Skin of body (tissue), 3 donors: Measurements from ENCODE around the gene SP5. TPM values are rescaled to one million over a fixed set of nuclear protein-coding genes. Genes with fewer than 3 reads are reported as not detected.
A peak's percentile ranks its signal among the peaks of the same experiment; 100 is the strongest.
"Not testable (repeated sequence)": the region's sequence is repeated elsewhere in the genome, so short reads cannot be mapped to it uniquely, and the experiment has no call there.

Experiments used
- DNase-seq: peaks from one replicate; lab custom pipeline; 2025; lab: John Stamatoyannopoulos, UW
- small RNA-seq: library from RNA; depleted of rRNA; stranded (forward); fragments of <200 nt; gene quantifications from one replicate; pipeline ENCODE3, GENCODE V24; 2014; ENCODE audit warnings: low replicate concordance
- total RNA-seq: library from RNA; depleted of rRNA; stranded (reverse); fragments of >200 nt; gene quantifications from one replicate; pipeline ENCODE4 v1.2.3, GENCODE V29; 2014

Gene SP5
- total RNA-seq, 1 donor from 2014 or later, result 1.8 TPM

DNA sequence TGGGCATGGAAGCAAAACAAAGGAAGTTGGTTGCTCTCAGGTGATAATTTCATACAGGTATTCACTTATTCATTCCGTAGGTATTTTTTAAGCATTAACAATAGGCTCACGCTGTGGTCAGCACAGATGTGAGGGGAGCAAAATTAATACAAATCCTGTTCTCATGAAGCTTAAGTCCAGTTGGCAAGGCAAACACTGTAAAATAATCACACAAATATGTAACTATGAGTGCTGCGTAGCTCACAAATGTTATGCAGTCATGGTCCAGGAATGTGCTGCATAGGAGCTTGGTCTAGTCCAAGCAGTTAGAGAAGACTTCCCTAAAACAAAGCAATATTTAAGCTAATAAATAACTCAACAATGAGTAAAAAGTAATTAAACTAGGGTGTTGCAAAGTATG is 23.9 kb downstream of the SP5 start:
- DNase-seq, result peak; percentile 65

GRCh38 chr2:170739507-170740046 is 24.4 kb downstream of the SP5 start:
- no peak for DNase-seq

DNA sequence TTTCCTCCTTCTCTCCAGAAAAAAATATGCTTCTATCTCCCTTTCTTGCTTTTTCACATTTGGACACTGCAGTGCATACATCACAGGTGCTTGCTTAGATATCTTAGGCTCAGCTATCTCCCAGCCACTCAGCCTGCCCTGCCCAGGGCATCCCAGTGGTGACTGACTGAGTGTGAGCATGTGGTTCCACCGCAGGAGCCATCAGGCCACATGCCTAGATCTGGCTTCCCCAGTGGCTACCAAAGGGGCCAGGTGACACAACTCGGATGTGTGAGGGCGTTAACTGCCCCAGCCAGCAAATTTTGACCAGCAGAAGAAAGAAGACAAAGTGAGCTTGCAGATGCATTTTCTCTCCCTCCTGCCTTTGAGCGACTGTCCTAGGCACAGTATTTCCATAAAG is 25.5 kb downstream of the SP5 start:
- DNase-seq, result no peak

GRCh38 chr2:170742000-170742399 is 26.9 kb downstream of the SP5 start:
- no peak for DNase-seq

- no peak for DNase-seq
These were observed 27.9 kb downstream of the SP5 start for GRCh38 chr2:170742896-170743529.

DNA sequence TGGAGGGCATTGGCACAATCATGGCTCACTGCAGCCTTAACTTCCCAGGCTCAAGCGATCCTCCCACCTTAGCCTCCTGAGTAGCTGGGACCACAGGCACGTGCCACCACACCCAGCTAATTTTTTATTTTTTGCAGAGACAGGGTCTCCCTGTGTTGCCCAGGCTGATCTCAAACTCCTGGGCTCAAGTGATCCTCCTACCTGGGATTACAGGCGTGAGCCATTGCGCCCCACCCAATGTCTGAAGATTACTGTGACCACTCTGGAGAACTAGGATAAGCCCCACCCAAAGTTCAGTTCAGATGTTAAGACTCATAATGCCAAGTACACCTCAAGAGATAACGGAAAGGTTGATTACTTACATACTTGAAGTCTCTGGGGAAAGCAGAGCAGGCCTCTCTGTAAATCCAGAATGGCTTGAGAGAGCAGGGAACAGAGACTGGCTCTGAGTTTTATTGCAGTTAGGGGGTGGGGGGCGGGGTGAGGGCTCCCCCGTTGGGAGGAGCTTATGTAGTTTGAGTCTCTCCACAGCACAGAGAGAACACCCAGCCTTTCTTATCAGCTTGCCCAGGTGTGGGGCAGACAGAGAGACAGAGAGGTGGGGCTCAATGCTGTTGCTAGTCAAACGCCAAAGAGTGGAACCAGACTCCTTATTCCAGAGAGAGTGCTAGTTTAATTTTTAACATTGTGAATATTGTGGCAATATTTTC is 28.5 kb downstream of the SP5 start:
- no peak for DNase-seq

DNA sequence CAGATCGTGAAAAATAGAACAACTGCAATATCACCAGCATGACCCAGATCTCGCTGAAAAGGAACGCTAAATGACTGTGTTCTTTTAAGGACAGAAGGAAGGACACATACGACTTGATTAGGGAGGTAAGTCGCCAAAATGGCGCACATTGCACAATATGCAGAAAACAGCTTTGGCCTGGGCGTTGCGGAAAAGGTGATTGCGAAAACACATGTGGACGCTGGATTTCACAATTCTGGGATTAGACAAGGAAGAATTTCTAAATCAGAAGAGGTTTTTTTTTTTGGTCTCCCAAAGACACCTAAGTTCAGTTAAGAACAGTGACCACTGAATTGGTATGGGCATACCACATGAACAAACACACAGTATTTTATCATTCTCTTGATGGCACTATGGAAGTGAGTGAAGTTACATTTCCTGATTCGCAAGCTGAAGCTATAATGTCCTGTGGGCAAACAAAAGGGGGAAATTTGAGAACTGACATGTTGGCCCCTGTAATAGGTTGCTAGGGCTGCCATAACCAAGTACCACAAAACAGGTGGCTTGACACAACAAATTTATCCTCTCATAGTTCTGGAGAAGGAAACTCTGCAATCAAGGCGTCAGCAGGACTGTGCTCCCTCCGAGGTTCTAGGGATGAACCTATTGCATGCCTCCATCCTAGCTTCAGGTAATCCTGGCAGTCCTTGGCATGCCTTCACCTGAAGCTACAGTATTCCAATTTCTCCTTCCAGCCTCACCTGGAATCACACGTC is 29.3 kb downstream of the SP5 start:
- no peak for DNase-seq

DNA sequence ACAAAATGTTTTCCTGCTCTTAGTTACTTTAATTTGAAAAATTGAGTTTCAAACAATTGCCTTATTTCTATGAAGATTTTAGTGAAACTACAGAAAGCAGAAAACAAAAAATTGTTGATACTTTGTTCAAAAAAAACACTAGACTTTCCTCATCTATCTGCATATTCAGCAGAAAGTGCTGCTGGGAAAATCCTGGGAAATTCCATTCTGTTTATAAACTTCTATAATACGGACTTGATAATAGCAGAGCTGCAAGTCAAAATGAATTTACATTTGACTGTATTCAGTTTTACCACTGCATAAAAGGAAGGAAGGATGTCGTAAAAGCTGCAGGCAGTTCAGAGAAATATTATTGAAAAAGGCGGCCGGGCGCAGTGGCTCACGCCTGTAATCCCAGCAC is 30.2 kb downstream of the SP5 start:
- DNase-seq, result no peak

- DNase-seq, result no peak
These were observed 32.8 kb downstream of the SP5 start for GRCh38 chr2:170747921-170748320.

- not testable (repeated sequence) for DNase-seq
These were observed 36.4 kb downstream of the SP5 start for GRCh38 chr2:170751555-170751954.

GRCh38 chr2:170761572-170761971 is 46.4 kb downstream of the SP5 start:
- DNase-seq, result no peak

DNA sequence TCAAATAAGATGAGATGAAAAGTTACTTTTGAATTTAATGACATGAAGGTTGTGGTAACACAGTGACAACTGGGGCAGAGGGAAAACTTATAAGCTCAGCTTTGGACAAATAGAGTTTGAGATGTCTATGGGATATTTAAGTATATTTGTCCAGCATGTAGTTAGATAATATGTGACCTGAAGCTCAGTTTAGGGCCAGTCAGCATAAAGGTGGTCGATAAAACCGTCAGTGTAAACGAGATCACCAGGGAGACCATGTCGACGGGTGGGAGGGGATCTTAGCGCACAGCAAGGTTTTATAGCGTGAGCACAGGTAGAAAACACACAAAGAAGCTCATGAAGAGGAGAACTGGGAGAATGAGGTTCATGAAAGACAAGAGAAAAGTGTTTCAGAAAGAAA is 47.6 kb downstream of the SP5 start:
- DNase-seq, result no peak

- no peak for DNase-seq
These were observed 48.1 kb downstream of the SP5 start for GRCh38 chr2:170763232-170763631.

- DNase-seq, result no peak
These were observed 49.7 kb downstream of the SP5 start for GRCh38 chr2:170764880-170765261.

DNA sequence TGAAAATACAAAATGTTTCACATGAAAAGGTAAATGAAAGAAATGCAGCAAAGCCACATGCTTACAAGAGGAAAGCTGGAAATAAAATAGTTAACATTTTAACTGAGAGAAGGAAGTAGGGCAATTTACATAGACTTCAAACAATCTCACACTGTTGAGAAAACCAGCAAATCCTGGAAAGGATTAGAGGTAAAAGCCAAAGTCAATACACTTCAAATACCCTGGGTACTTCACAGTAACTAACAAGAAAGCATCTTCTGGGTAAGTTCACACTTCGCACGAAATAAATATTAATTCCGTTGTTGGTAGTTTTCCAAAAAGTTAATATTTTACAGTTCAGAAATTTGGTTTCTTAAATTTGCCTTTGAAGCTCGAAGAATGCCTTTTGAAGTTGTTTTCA is 51.6 kb downstream of the SP5 start:
- no peak for DNase-seq

Small RNAs within 50 kb of the gene (small RNA-seq; reads per million reads assigned to genes)
- gene RF02271, result not detected

Other genes with a start within 250 kb of the SP5 start
- 0.79 TPM for gene ERICH2, start 55.0 kb downstream of the SP5 start, total RNA-seq
- gene GAD1, start 101.5 kb downstream of the SP5 start, total RNA-seq, result 3.2 TPM
- gene GORASP2, start 213.9 kb downstream of the SP5 start, total RNA-seq, result 34.7 TPM